ENCODE results near the gene TP53TG5. TPM values are rescaled to one million over a fixed set of nuclear protein-coding genes. Genes with fewer than 3 reads are reported as not detected.

The TP53TG5 gene
- total RNA-seq, 1 experiment from 2014 or later, result 0.85 TPM

GRCh38 chr20:45377269-45377668 lies 856 bp downstream of the TP53TG5 start:
- no peak for TF ChIP-seq ESRRA (CRISPR knock-in tag; IDR thresholded peaks at IDR 0.05; ENCODE audit: borderline replicate concordance)
- no peak for TF ChIP-seq ZNF232 (CRISPR knock-in tag; IDR thresholded peaks at IDR 0.05)
- TF ChIP-seq CREM (CRISPR knock-in tag; IDR thresholded peaks at IDR 0.05), result no peak
- TF ChIP-seq EMX1 (CRISPR knock-in tag; IDR thresholded peaks at IDR 0.05), result no peak
- no peak for TF ChIP-seq ZNF396 (CRISPR knock-in tag; IDR thresholded peaks at IDR 0.05; ENCODE audit: borderline replicate concordance)
- TF ChIP-seq, protein P1, sequence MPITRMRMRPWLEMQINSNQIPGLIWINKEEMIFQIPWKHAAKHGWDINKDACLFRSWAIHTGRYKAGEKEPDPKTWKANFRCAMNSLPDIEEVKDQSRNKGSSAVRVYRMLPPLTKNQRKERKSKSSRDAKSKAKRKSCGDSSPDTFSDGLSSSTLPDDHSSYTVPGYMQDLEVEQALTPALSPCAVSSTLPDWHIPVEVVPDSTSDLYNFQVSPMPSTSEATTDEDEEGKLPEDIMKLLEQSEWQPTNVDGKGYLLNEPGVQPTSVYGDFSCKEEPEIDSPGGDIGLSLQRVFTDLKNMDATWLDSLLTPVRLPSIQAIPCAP (CRISPR knock-in tag; IDR thresholded peaks at IDR 0.05), result no peak
- no peak for TF ChIP-seq ZNF671 (CRISPR knock-in tag; IDR thresholded peaks at IDR 0.05)
- no peak for TF ChIP-seq PRDM15 (CRISPR knock-in tag; IDR thresholded peaks at IDR 0.05)
- TF ChIP-seq CTCF (IDR thresholded peaks at IDR 0.05), result no peak
- no peak for TF ChIP-seq SMAD3 (CRISPR knock-in tag; IDR thresholded peaks at IDR 0.05; ENCODE audit: borderline replicate concordance)
- ATAC-seq, result no peak
- POLR2A ChIA-PET, result interaction anchor here (1.4 kb wide), 1 partner anchor 29 kb away, joined by 5 read pairs; no protein-coding TSS in a partner anchor
- Mint-ChIP-seq H3K36me3 (no peaks in the 10 kb centered on the region), H3K4me1 (peaks cover 15% of the 10 kb centered on the region), H3K27ac (no peak overlapping the region), H3K9me3 (no peaks in the 10 kb centered on the region), H3K27me3 (ENCODE audit: low read depth) (peaks cover 6% of the 10 kb centered on the region), H3K4me3 (no peak overlapping the region)
- CTCF ChIA-PET, result interaction anchor here (1.2 to 2.4 kb wide), 5 partner anchors 14 to 77 kb away, joined by 4 to 19 read pairs (median 5); partner anchors contain the start of gene SYS1
- no peak for DNase-seq (ENCODE audit: low spot score)

- POLR2A ChIA-PET, result interaction anchor here (0.6 to 2.1 kb wide), 2 partner anchors 48 to 62 kb away, joined by 3 to 7 read pairs; no protein-coding TSS in a partner anchor
- Mint-ChIP-seq H3K4me3 (no peak overlapping the region), H3K27ac (0 out of 2 replicates have a peak overlapping the region, but pooled peaks have one; percentile 22), H3K9me3 (no peaks in the 10 kb centered on the region), H3K4me1 (peaks cover 16% of the 10 kb centered on the region), H3K36me3 (no peaks in the 10 kb centered on the region), H3K27me3 (ENCODE audit: low read depth) (peaks cover 6% of the 10 kb centered on the region)
- DNase-seq (ENCODE audit: low spot score) (no peak), ATAC-seq (no peak)
- CTCF ChIA-PET, result interaction anchor here (1.3 to 4.9 kb wide), 9 partner anchors 12 to 123 kb away, joined by 3 to 164 read pairs (median 25); partner anchors contain the start of gene PIGT
- TF ChIP-seq TEAD4 (CRISPR knock-in tag; IDR thresholded peaks at IDR 0.05) (no peak), NFATC4 (CRISPR knock-in tag; IDR thresholded peaks at IDR 0.05) (no peak), CTCF (IDR thresholded peaks at IDR 0.05) (no peak), ESRRA (CRISPR knock-in tag; IDR thresholded peaks at IDR 0.05; ENCODE audit: borderline replicate concordance) (no peak), EMX1 (CRISPR knock-in tag; IDR thresholded peaks at IDR 0.05) (no peak), ATF1 (CRISPR knock-in tag; IDR thresholded peaks at IDR 0.05) (no peak), FOXP4 (CRISPR knock-in tag; IDR thresholded peaks at IDR 0.05) (no peak), GTF2I (CRISPR knock-in tag; conservative IDR thresholded peaks at IDR 0.05) (no peak)
- TF ChIP-seq, protein P2, sequence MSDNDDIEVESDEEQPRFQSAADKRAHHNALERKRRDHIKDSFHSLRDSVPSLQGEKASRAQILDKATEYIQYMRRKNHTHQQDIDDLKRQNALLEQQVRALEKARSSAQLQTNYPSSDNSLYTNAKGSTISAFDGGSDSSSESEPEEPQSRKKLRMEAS (CRISPR knock-in tag; IDR thresholded peaks at IDR 0.05), result no peak
These were observed 3.2 kb downstream of the TP53TG5 start for GRCh38 chr20:45374966-45375365.
